Measurements from ENCODE around the gene NUP214. TPM values are rescaled to one million over a fixed set of nuclear protein-coding genes. Genes with fewer than 3 reads are reported as not detected.

The NUP214 gene
- polyA plus RNA-seq, 1 of the 3 experiments (the other 2 are of a cell fraction): 8.0 TPM

DNA sequence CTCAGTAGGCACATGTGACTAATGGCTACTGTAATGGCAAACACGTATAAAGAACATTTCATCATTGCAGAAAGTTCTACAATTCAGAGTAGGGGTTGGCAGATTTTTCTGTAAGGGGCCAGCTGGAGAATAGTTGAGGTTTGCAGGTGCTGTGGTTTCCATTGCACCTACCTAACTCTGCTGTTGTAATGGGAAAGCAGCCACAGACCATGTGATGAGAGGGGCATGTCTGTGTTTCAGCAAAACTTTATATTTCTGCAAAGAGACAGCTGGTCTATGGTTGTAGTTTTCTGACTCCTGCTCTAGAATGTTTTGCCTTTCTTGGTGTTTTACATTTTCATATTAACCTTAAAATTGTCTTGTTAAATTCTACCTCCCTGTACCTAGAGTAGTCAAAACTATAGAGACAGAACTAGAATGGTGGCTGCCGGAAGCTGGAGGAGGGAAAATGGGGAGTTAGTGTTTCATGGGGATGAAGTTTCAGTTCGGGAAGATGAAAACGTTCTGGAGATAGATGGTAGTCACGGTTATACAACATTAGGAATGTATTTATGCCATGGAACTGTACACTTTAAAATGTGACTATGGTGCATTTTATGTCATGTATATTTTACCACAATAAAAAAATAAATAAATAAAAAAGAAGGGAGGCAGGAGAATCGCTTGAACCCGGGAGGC, 44.3 kb downstream of the NUP214 start:
- ChIA-PET POLR2A (no interaction called here), CTCF (interaction anchor here (1.2 to 5.9 kb wide), 3 partner anchors 9 to 167 kb away, joined by 3 to 29 read pairs (median 12); no protein-coding TSS in a partner anchor)
- Histone ChIP-seq H3K27me3 (ENCODE audit: insufficient read depth) (no peaks in the 10 kb centered on the region), H3K79me2 (ENCODE audit: insufficient read depth) (peaks cover 20% of the 10 kb centered on the region), H2AFZ (ENCODE audit: low read depth) (no peak overlapping the region), H3K4me3 (ENCODE audit: low read depth in 2 of 2, low read length in 1 of 2) (no peak overlapping the region), H3K4me2 (no peak overlapping the region), H4K20me1 (ENCODE audit: insufficient read depth) (no peaks in the 10 kb centered on the region), H3K9ac (no peak overlapping the region), H3K36me3 (replicated peaks in 1 of 2; ENCODE audit: control insufficient read depth in 1 of 2, insufficient read depth in 2 of 2, low read length in 1 of 2) (peaks cover 43 to 52% of the 10 kb centered on the region in 2 experiments), H3K27ac (ENCODE audit: low read depth in 2 of 2, low read length in 1 of 2) (no peak overlapping the region), H3K9me3 (no peaks in the 10 kb centered on the region), H3K4me1 (ENCODE audit: control insufficient read depth in 1 of 2, insufficient read depth in 2 of 2, low read depth in 1 of 2, low read length in 1 of 2) (no peaks in the 10 kb centered on the region), H3K9me2 (no peaks in the 10 kb centered on the region), H3F3A (replicated peaks; ENCODE audit: insufficient read depth) (no peaks in the 10 kb centered on the region)
- WGBS (ENCODE audit: low lambda C conversion rate): 96% methylated on average over 7 of the region's 7 CpGs
- TF ChIP-seq FOXJ3 (CRISPR knock-in tag; IDR thresholded peaks at IDR 0.05): no peak
- no peak for TF ChIP-seq SIN3A (IDR thresholded peaks at IDR 0.05; ENCODE audit: borderline replicate concordance, low read depth, low read length)
- TF ChIP-seq, protein P1, sequence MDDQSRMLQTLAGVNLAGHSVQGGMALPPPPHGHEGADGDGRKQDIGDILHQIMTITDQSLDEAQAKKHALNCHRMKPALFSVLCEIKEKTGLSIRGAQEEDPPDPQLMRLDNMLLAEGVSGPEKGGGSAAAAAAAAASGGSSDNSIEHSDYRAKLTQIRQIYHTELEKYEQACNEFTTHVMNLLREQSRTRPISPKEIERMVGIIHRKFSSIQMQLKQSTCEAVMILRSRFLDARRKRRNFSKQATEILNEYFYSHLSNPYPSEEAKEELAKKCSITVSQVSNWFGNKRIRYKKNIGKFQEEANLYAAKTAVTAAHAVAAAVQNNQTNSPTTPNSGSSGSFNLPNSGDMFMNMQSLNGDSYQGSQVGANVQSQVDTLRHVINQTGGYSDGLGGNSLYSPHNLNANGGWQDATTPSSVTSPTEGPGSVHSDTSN (IDR thresholded peaks at IDR 0.05): no peak
- TF ChIP-seq JUND (IDR thresholded peaks at IDR 0.05): no peak
- no peak for TF ChIP-seq RFX5 (IDR thresholded peaks at IDR 0.05; ENCODE audit: low read length)
- TF ChIP-seq, protein P2, sequence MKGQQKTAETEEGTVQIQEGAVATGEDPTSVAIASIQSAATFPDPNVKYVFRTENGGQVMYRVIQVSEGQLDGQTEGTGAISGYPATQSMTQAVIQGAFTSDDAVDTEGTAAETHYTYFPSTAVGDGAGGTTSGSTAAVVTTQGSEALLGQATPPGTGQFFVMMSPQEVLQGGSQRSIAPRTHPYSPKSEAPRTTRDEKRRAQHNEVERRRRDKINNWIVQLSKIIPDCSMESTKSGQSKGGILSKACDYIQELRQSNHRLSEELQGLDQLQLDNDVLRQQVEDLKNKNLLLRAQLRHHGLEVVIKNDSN (IDR thresholded peaks at IDR 0.05; ENCODE audit: borderline replicate concordance, low read depth): no peak
- no peak for TF ChIP-seq FOSL2 (IDR thresholded peaks at IDR 0.05; ENCODE audit: borderline replicate concordance, low read depth)
- TF ChIP-seq NFIC (IDR thresholded peaks at IDR 0.05; ENCODE audit: borderline replicate concordance): no peak
- no peak for TF ChIP-seq RXRA (IDR thresholded peaks at IDR 0.05; ENCODE audit: borderline replicate concordance, low read depth)
- TF ChIP-seq, protein P3, sequence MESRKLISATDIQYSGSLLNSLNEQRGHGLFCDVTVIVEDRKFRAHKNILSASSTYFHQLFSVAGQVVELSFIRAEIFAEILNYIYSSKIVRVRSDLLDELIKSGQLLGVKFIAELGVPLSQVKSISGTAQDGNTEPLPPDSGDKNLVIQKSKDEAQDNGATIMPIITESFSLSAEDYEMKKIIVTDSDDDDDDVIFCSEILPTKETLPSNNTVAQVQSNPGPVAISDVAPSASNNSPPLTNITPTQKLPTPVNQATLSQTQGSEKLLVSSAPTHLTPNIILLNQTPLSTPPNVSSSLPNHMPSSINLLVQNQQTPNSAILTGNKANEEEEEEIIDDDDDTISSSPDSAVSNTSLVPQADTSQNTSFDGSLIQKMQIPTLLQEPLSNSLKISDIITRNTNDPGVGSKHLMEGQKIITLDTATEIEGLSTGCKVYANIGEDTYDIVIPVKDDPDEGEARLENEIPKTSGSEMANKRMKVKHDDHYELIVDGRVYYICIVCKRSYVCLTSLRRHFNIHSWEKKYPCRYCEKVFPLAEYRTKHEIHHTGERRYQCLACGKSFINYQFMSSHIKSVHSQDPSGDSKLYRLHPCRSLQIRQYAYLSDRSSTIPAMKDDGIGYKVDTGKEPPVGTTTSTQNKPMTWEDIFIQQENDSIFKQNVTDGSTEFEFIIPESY (IDR thresholded peaks at IDR 0.05; ENCODE audit: borderline replicate concordance, low read depth): no peak
- TF ChIP-seq ELF1 (IDR thresholded peaks at IDR 0.05): no peak
- no peak for TF ChIP-seq FOXM1 (IDR thresholded peaks at IDR 0.05; ENCODE audit: low read depth)
- no peak for TF ChIP-seq EP300 (IDR thresholded peaks at IDR 0.05; ENCODE audit: borderline replicate concordance in 1 of 2, low read depth in 1 of 2, low read length in 1 of 2)
- TF ChIP-seq EZH2phosphoT487 (IDR thresholded peaks at IDR 0.05; ENCODE audit: borderline replicate concordance, low read depth): no peak
- no peak for DNase-seq

All from SK-N-SH (cell line).